SH-SY5Y (cell line): ENCODE measurements around the gene KIF5C.

ENCODE experiments used
- GATA2 ChIP-seq: IDR thresholded peaks from 2 replicates; pipeline ENCODE4 v1.6.1; 2011; ENCODE audit warnings: mild to moderate bottlenecking, low read depth, low read length
- GATA3 ChIP-seq: IDR thresholded peaks from 2 replicates; pipeline ENCODE4 v1.6.1; 2011; ENCODE audit warnings: low read depth, mild to moderate bottlenecking, low read length, moderate library complexity

The KIF5C gene

DNA sequence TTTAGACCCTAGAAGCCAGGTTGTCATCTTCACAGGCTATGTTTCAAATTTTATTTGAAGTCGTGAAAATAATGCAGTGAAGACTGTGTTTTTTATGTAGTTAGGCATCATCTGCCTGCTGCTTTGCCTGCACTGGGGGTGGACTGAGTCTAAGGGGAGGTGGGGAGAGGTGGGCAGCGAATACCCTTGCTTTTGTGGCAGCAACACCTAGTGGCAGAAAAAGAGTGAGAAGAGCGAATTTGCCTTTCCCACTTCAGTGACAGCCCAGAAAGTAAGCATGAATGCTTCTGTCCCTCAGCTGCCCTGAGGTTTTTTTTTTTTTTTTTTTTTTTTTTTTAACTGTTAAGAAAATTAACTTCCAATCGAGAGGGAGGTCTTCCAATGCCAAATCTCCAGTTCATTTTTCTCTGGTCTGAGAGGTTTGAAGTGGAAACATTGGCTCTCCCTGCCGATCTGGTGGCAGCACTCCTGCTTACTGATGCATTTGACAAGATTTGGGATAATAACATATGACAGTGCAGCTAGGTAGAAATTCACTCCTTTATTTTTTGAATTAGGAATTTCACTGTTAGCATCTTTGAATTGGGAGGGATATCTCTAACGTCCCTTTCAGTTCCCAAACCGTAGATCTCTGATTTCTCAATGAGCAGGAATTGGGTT lies 103.1 kb downstream of the KIF5C start:
- TF ChIP-seq GATA3 = no peak
- TF ChIP-seq GATA2 = no peak

DNA sequence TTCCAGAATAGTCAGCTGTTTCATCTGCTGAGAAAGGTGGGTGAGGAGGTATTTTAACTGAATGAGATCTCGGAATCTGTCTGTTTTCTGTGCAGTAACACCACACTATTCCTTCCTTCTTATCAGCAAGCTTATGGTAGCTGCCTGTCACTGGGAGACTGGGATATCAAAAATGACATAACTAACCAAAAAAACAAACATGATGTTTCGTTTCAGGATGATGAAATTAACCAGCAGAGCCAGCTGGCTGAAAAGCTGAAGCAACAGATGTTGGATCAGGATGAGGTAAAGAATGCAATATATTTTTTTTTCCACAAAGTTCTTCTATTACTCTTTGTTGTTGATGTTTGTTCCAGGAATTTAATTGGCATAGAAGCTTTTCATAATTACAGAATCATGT lies 103.7 kb downstream of the KIF5C start:
- TF ChIP-seq GATA2 (no peak), GATA3 (no peak)

DNA sequence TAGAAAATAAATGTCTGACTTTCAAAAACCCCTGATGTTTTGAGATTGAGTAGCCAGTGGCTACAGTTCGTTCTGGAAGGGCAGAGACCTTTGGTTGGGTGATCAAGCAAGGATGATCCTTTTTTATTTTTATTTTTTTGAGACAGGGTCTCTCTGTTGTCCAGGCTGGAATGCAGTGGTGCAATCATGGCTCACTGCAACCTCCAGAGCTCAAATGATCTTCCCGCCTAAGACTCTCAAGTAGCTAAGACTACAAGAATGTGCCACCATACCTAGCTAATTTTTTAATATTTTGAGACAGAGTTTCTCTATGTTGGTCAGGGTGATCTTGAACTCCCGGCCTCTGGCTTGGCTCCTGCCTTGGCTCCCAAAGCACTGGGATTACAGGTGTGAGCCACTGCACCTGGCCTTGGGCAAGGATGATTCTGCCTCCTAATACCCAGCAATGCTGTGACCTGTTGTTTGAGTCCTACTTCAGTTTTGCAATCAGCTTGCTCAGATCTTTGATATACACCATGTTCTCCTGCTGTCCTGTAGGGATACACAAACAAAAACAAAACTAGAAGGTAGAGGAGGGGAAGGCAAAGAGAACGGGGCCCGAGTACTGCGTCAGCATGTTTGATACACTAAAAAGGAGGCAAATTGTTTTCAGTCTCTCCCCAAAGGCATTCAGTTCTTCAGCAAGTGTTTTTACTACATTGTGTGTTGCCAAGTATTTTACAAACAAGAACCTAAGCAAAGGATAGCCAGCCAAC lies 104.3 kb downstream of the KIF5C start:
- TF ChIP-seq GATA2 = no peak

DNA sequence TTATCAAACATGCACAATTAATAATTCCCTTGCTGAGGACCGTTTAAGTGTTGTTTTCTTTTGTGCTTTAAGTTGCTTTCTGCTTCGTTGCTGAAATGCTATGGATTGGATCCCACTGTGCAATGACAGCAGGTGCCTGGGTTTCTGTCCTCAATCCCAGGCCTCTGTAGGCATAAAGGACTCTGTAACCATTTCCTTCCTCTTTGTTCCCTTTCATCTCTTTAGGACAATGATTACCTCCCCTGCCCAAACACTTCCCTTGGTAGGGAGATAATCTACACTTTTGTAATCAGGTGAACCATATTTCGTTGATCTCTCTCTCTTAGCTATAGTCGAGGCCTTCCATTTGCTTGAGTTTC lies 104.9 kb downstream of the KIF5C start:
- TF ChIP-seq GATA3 (no peak), GATA2 (no peak)

DNA sequence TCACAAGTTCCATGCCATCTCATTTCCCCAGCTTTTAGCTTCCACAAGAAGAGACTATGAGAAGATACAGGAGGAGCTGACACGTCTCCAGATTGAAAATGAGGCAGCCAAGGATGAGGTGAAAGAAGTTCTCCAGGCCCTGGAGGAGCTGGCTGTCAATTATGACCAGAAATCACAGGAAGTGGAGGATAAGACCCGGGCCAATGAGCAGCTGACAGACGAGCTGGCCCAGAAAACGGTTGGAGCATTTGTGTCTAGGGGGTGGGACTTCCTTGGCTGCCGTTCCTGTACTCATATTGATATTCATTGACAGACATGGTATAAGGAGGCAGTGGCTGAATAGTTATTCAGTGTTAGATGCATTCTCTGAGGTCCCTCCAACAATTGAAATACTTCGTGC lies 106.3 kb downstream of the KIF5C start:
- no peak for TF ChIP-seq GATA3
- no peak for TF ChIP-seq GATA2

DNA sequence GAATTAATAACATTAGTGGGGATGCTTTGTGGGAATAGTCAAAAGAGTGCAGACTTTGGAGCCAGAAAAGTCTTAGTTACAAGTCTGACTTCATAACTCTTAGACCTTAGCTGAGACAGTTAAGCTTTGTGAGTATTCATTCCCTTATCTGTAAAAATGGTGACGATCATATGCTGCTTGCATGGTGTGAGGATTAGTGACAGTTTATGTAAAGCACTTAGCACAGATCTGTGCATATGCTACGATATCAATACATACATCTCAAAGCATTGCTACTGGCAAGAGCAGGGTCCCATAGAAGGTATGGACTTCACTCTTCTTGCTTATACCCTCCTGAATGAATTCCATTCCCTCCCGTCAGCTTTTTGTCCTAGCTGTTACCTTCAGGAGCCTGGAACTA lies 106.8 kb downstream of the KIF5C start:
- TF ChIP-seq GATA3 (no peak), GATA2 (no peak)

DNA sequence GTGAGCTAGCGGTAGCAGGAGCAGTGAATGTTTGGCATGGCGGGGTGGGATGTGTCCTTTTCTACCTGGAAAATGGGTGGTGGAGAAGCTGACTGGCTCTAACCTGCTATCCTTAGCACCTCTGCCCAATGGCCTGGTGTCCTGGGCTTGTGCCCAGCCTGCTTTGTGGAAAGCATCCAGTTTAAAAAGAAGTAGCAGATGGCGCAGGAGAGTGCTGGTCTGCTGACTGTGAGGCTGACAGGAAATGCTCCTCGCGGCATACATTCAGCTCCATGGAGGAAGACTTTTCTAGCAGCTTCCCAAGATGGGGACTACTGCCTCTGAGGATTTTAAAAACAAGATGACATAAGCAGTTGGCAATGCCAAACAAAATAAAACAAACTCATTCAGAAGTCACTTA lies 107.3 kb downstream of the KIF5C start:
- TF ChIP-seq GATA3 (no peak), GATA2 (no peak)

DNA sequence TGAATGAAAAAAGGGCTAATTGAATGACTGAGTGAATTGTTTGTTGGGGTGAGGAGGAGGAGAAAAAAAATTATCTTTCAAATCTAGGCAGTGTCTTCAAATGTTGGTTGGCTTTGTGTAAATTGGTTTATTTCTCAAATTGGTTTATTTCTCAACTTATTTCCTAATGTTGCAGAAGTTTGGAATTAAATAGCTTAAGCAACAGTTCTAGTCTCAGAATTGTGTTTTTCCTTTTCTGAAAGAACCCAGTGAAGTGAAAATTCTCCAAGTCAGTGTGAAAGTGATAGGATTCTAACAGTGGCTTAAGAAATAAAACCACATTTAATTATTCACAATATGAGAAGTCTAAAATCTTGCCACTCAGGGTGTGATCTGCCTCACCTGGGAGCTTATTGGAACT lies 108.9 kb downstream of the KIF5C start:
- TF ChIP-seq GATA3 (no peak), GATA2 (no peak)

DNA sequence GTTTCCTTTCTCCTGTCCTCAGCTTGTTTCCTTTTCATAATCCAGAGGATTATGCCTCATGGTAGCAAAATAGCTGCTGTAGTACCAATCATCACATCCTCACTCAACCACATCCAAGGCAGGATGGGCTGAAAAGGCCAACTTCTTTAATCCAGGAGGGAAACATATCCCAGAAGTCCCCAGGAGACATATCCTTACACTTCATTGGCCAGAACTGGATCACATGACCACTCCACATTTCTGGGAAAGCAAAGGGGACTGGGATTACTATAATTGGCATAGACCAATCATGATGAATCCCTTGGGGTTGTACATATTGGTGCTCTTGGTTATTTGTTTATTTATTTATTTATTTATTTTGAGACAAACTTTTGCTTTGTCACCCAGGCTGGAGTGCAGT lies 109.4 kb downstream of the KIF5C start:
- TF ChIP-seq GATA2 = no peak
- no peak for TF ChIP-seq GATA3

DNA sequence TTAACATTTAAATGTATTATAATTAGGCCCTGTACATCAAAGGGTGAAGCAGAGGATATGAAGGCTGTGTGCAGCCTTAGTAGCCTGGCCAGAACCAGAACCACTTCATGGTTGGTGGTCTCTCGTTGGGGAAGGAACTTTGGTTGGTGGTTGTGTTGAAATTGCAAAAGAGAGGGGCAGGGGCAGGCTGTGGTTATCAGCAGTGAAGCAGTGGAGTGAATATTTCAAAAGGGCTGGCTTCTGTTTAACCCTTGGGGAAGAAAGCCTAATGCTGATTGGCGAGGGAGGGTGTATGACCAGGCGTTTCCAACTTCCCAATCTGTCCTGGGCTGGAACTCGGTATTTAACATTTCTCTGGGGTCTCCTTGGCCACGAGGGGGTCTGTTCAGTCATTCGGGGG lies 112.3 kb downstream of the KIF5C start:
- no peak for TF ChIP-seq GATA2
- TF ChIP-seq GATA3 = no peak

DNA sequence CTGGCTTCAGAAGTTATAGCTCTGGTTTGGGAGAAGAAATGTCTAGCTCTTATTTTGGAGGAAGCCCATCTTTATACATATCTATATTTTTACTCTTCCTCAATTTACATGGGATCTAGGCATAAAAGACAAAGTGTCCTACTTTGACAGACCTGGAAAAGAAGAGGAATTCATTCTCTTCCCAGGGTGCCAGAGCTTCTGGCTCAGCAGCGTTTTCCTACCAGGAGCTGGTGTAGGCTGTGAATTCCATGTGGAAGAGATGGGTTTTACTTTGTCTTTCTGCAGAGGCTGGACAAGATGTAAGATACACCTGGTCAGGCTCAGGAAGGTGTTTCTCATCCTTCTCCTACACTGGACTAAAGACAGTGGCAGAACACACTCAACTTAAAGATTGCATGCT lies 113.3 kb downstream of the KIF5C start:
- no peak for TF ChIP-seq GATA3
- no peak for TF ChIP-seq GATA2

DNA sequence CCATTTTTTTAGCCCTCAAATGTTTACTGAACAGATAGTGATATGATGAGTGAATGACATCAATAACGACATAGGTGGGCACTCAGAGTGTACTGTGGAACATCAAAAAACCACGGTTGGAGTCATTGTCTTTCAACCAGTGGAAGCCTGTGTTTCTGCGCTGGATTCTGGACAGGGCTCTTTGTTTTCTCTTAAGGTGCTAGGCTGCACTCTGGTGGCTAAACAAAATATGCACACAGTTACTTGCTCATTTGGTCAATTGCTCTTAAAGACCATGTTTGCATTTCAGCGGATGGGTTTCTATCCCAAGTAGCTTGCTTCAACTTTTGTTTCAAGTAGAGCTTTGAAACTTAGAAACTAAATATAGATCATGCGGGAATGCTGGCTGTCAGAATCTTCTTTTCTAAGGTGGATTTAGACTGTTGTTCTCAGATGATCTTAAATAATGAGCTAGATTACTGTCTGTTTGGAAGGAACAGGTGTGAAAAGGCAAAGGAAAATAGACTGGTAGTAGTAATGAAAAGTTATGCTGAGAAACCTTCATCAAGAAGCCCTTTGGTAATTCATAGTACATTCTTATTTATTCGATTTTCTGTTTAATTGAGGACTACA lies 115.0 kb downstream of the KIF5C start:
- no peak for TF ChIP-seq GATA2
- TF ChIP-seq GATA3 = no peak

DNA sequence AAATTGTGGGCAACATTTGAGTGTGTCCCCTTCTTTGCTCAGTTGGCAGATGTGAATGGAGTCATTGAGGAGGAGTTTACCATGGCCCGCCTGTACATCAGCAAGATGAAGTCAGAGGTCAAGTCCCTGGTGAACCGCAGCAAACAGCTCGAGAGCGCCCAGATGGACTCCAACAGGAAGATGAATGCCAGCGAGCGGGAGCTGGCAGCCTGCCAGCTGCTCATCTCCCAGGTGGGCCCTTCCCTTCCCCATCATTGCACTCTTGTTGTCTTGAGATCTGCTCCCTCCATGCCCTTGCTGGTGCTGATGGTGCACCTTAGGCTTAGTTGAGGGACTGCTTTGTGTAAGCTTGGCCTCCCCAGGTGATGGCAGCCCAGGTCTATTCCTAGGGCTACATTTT lies 115.9 kb downstream of the KIF5C start:
- TF ChIP-seq GATA3 (no peak), GATA2 (no peak)

DNA sequence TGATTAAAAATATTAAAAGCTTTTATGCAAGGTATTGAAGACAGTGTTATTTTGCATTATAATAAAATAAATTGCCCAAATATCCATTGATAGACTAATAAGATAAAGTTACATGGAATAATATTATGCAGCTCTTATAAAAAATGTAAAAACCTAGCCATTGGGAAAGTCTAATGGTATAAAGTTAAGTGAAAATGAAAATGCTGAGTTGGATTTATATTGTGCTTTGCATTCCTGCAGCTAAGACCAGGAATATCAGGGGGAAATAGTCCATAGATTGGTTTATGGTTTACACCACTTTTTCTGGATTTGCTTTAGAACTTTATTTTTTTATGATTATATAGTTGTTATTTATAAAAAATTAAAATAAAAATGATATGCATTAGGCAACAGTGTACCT lies 117.4 kb downstream of the KIF5C start:
- TF ChIP-seq GATA2 = no peak
- no peak for TF ChIP-seq GATA3

DNA sequence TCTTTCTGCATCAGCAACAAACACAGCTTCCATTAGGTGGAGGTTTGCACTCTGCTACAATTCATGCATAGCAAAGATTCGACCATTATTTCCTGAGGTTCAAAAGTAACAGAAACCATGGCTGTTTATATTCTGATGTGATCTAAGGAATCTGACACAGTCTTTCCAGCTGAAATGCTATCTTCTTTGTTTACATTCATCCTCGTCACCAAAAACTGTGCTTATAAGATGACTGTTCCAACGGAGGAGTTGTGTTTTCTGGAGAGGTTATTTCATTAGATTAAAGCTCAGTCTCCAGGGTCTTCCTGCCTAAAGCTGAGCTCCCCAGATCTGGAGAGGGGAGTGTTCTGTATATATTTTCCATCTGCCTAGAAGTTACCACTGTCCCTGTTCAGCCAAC lies 118.3 kb downstream of the KIF5C start:
- TF ChIP-seq GATA3 = no peak
- TF ChIP-seq GATA2 = no peak

DNA sequence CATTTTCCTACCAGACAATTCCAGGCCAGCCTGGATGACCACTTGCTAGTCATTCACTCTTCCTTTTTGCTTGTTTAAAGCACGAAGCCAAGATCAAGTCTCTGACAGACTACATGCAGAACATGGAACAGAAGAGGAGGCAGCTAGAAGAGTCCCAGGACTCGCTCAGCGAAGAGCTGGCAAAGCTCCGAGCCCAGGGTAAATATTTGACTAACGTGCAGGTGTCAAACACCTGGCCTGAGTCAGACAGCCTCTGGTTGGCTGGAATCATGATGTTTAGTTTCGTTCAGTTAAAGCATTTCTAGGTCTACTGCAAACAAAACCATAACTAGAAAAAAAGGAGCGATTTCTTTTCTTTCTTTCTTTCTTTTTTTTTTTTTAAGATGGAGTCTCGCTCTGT lies 119.3 kb downstream of the KIF5C start:
- TF ChIP-seq GATA3 (no peak), GATA2 (no peak)
